NCI-H748 (cell line): ENCODE data around the gene NOP58.
"Not testable (repeated sequence)": the region's sequence is repeated elsewhere in the genome, so short reads cannot be mapped to it uniquely, and the experiment has no call there.

Experiments used
- DNase-seq: peaks from one replicate; lab custom pipeline; 2025; ENCODE audit not compliant: unreplicated experiment; lab: John Stamatoyannopoulos, UW

NOP58 gene

DNA sequence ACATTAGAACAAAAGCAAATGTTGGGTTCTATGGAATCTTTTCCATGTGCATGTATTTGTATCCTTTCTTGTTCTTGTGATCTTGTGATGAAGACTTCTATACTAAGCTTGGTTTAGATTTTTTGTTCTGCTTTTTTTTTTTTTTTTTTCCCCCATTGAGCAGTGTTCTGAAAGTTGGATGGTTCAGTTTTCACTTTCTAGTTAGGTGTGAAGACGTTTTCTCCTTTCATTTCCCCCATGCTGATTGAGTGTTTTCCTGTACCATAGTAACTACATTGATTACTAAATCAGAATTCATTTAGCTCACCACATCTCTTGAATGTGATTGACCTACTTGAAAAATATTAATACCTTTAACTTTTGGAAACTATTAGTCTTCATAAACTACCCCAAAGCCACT is 34.1 kb downstream of the NOP58 start:
- no peak for DNase-seq

DNA sequence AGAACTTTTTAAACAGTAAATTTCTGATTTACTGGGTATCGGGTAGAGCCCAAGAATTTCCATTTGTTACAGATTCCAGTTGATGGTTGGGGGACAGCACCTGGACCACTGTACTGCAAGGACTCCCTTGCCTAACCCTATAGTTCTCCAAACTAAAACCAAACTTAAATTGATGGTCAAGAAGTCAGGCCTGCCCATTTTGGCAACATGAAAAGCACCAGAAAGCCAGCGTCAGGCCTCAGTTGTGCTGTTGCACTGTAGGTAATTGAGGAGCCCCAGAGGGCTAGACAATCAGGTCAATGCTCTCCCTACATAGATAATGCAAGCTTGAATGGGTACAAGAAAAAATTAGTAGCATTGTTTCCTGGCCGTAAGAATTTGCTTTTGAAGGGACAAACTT is 40.5 kb downstream of the NOP58 start:
- DNase-seq, result no peak

DNA sequence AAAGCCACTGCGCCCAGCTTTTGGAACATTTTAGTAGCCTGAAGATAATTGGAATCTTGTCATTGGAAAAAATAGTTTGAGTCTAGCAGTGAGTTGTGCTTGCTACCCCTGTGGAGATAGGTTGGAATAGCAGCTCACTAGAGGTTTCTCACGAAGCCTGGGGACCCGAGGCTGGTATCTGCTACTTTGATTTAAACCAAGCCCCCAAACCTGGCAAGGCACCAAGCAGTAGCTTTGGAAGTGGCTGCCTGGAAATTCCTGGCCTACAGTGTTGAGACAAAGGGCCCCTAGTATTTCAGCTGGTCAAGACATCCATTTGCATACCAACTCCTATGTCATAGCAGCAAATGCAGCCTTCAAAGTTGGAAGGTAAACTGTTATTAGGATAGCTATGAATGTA is 42.1 kb downstream of the NOP58 start:
- DNase-seq, result no peak

DNA sequence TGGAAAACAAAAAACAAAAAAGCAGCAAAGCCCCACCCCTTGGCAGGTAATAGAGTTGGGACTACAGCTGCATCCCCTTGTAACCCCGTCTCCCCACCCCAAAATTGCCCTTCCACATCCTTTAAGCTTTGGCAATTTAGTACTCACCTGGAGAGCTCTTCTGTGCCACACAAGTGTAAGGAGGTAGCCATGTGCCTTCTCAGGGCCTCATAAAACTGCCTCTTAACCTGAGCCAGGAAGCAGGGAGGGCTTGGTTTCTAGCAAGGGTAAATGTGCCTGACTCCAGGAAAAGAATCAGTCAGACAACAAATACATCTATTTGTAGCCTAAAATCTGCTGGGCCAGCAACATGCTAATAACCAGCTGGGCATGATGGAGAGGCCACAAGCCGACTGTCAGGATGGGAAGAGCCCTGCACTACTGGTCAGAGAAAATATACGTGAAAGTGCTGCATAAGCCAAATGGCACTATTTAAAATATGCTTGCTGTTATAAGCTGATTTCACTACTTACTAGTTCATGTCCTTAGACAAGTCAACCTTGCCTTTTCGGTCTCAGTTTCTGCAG is 46.3 kb downstream of the NOP58 start:
- DNase-seq, result no peak

- no peak for DNase-seq
Observed at GRCh38 chr2:202314116-202314515, 48.6 kb downstream of the NOP58 start.

DNA sequence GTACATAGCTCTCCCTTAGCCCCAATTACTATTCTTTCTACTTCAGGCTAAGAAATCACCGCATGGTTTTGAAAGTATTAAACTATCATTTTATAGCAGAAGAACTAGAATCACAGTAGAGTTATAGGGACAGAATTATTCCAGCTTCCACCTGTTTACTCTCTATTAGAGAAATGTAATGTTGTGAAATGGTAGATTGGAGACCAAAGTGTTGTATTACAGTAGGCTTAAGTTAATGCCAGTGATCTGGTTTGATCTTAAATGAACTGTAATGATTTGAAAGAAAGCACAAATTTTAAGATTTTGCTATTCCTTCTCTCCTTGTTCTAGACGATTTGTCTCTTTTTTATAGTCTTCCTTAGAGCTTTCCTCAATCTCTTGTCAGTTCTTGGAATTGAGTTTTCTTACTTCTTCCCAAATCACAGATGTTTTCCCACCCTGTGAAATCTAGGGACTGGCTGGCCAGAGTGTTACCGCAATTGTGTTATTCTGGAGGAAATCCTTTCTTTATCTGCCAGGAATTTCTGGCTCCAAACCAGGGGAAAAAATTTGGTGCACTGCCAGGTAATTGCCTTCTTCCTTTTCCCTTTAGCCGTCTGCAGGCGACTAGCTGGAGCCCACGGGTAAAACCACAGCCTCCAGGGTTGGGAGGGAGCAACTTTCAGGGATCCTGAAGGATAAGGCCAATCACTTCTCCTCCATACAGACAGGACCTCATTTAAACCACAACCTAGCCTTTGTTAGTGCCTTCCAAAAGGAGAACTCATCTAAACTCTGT is 51.7 kb downstream of the NOP58 start:
- DNase-seq, result no peak

GRCh38 chr2:202320362-202320761 is 54.8 kb downstream of the NOP58 start:
- not testable (repeated sequence) for DNase-seq

- no peak for DNase-seq
Observed at GRCh38 chr2:202322435-202322834, 56.9 kb downstream of the NOP58 start.

GRCh38 chr2:202327858-202328257 is 62.3 kb downstream of the NOP58 start:
- no peak for DNase-seq

GRCh38 chr2:202335791-202336467 is 70.4 kb downstream of the NOP58 start:
- DNase-seq, result no peak

- no peak for DNase-seq
Observed at GRCh38 chr2:202337151-202337550, 71.6 kb downstream of the NOP58 start.

GRCh38 chr2:202337706-202338346 is 72.3 kb downstream of the NOP58 start:
- no peak for DNase-seq

DNA sequence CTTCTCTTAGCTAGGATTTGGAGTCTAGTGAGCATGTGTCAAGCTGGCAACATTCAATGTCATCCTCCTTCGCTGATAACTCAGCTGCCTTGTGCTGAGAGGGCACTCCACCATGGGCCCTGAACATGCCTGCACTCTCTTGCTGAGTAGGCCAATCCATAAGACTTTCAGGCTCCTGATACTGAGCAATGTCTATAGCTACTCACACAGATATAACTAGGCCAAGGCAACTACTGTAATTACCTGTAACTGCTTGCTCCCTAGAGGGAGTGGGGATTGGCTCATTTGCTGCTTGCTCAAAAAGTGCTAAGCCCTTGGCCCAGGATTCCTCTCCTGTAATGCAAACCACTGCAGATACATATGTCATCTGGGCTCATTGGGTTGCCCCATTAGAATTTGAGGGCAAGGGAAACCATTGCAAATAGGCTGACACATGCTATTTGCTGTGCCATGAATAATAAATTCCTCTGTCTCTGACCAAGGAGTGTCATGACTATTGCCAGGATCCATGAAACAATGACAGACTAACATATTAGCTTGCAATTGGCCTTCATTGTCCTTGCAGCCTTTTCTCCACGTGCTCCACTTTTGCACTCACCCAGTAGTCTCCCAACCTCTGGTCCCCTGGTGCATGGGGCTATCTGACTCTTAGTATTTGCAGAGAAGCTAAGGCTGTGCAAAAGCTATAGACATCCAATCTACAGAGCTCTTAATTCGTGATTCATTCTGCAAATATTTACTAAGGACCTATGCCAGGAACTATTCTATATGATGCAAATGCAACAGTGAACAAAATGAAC is 73.7 kb downstream of the NOP58 start:
- DNase-seq, result peak; percentile 86

- DNase-seq, result no peak
Observed at GRCh38 chr2:202344178-202344577, 78.6 kb downstream of the NOP58 start.

- no peak for DNase-seq
Observed at GRCh38 chr2:202346180-202346579, 80.6 kb downstream of the NOP58 start.
